K562 (cell line): ENCODE results near the gene ARSK. TPM values are rescaled to one million over a fixed set of nuclear protein-coding genes. Genes with fewer than 3 reads are reported as not detected.

Source experiments
- BCL6 ChIP-seq: fragments of 250-450 bp; sonication (Bioruptor Pico); IDR thresholded peaks from 2 replicates; pipeline ENCODE4 v1.4.0; 2020
- ETS2 ChIP-seq: IDR thresholded peaks from 2 replicates; pipeline ENCODE4 v1.6.1; 2016; ENCODE audit warnings: borderline replicate concordance, missing genetic modification characterization, mild to moderate bottlenecking, moderate library complexity, missing compliant biosample characterization; ENCODE audit not compliant: poor library complexity, severe bottlenecking
- GMEB1 ChIP-seq: fragments of 250-450 bp; sonication (Bioruptor Pico); IDR thresholded peaks from 2 replicates; pipeline ENCODE4 v1.4.0; 2020; ENCODE audit warnings: mild to moderate bottlenecking
- HDAC8 ChIP-seq: fragments of 450-650 bp; IDR thresholded peaks from 2 replicates; pipeline ENCODE4 v1.6.1; 2016; ENCODE audit warnings: mild to moderate bottlenecking, missing genetic modification characterization, moderate library complexity, missing compliant biosample characterization
- NBN ChIP-seq: fragments of 450-650 bp; IDR thresholded peaks from 2 replicates; pipeline ENCODE4 v1.6.1; 2016; ENCODE audit warnings: low read depth, mild to moderate bottlenecking
- POLR2AphosphoS5 ChIP-seq: IDR thresholded peaks from 2 replicates; pipeline ENCODE4 v1.6.1; 2011; ENCODE audit warnings: mild to moderate bottlenecking, low read depth, low read length, moderate library complexity; ENCODE audit not compliant: control insufficient read depth, insufficient read depth
- RFX7 ChIP-seq: fragments of 250-450 bp; sonication (Bioruptor Pico); IDR thresholded peaks from 2 replicates; pipeline ENCODE4 v1.5.1; 2021; ENCODE audit warnings: mild to moderate bottlenecking
- ZBTB7A ChIP-seq: IDR thresholded peaks from 2 replicates; pipeline ENCODE4 v1.6.1; 2011; ENCODE audit warnings: low read depth, mild to moderate bottlenecking, low read length, moderate library complexity, borderline replicate concordance; ENCODE audit not compliant: control insufficient read depth
- ZC3H11A ChIP-seq: IDR thresholded peaks from 2 replicates; pipeline ENCODE4 v1.6.1; 2012; ENCODE audit warnings: low read depth, low read length, improper control_type of control experiment
- polyA plus RNA-seq, 8 experiments: library from polyadenylated mRNA; depleted of rRNA in 4 of 8; stranded (reverse) in 5 of 8; unstranded in 3 of 8; fragments of >200 nt; fragmentation: Nextera tagmentation in 2 of 8; fragmentation: Illumina TruSeq in 1 of 8; extraction: Ambion mirVana in 2 of 8; extraction: Trizol in 1 of 8; gene quantifications; 2 replicates each; pipeline versions ENCODE4 v1.2.1 to v1.2.3, GENCODE V29; 2011 to 2014; ENCODE audit warnings: inconsistent platforms in 1 of 8, missing spikeins in 1 of 8
- total RNA-seq, 7 experiments: library from RNA; depleted of rRNA in 6 of 7; stranded (reverse); fragments of >200 nt in 6 of 7; fragmentation: Illumina TruSeq in 2 of 7; extraction: Trizol in 2 of 7; gene quantifications; 2 replicates each; pipeline versions ENCODE4 v1.2.1 to v1.2.3, GENCODE V29; 2011 to 2021; ENCODE audit warnings: low replicate concordance in 1 of 7
- TF ChIP-seq, protein P1 (sequence below), 2 experiments: fragments of 450-650 bp; formaldehyde crosslinking in 1 of 2; IDR thresholded peaks; 2 replicates each; pipeline versions ENCODE4 v1.4.0 to v1.6.1; 2014 to 2020; ENCODE audit warnings: mild to moderate bottlenecking in 2 of 2, borderline replicate concordance in 1 of 2, low read depth in 1 of 2
- TF ChIP-seq, protein P2 (sequence below): IDR thresholded peaks from 2 replicates; pipeline ENCODE4 v1.6.1; 2011; ENCODE audit not compliant: insufficient read length; ENCODE audit errors: extremely low read depth
- TF ChIP-seq, protein P3 (sequence below): fragments of 450-650 bp; IDR thresholded peaks from 2 replicates; pipeline ENCODE4 v1.6.1; 2016; ENCODE audit warnings: borderline replicate concordance

Gene ARSK
- total and polyA plus RNA-seq, 9 of the 15 experiments (the other 6 are each of a cell fraction or from before 2014, with no cell fraction given) = 2.7 to 9.4 (median 7.1) TPM

- TF ChIP-seq BCL6 (CRISPR knock-in tag) = no peak
- no peak for TF ChIP-seq ZC3H11A
- no peak for TF ChIP-seq RFX7 (CRISPR knock-in tag)
- TF ChIP-seq ETS2 (tag) = no peak
- TF ChIP-seq, protein P1, sequence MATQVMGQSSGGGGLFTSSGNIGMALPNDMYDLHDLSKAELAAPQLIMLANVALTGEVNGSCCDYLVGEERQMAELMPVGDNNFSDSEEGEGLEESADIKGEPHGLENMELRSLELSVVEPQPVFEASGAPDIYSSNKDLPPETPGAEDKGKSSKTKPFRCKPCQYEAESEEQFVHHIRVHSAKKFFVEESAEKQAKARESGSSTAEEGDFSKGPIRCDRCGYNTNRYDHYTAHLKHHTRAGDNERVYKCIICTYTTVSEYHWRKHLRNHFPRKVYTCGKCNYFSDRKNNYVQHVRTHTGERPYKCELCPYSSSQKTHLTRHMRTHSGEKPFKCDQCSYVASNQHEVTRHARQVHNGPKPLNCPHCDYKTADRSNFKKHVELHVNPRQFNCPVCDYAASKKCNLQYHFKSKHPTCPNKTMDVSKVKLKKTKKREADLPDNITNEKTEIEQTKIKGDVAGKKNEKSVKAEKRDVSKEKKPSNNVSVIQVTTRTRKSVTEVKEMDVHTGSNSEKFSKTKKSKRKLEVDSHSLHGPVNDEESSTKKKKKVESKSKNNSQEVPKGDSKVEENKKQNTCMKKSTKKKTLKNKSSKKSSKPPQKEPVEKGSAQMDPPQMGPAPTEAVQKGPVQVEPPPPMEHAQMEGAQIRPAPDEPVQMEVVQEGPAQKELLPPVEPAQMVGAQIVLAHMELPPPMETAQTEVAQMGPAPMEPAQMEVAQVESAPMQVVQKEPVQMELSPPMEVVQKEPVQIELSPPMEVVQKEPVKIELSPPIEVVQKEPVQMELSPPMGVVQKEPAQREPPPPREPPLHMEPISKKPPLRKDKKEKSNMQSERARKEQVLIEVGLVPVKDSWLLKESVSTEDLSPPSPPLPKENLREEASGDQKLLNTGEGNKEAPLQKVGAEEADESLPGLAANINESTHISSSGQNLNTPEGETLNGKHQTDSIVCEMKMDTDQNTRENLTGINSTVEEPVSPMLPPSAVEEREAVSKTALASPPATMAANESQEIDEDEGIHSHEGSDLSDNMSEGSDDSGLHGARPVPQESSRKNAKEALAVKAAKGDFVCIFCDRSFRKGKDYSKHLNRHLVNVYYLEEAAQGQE (IDR thresholded peaks at IDR 0.05; ENCODE audit: borderline replicate concordance) = no peak
- TF ChIP-seq, protein P1 (CRISPR knock-in tag; IDR thresholded peaks at IDR 0.05; ENCODE audit: low read depth) = no peak
- TF ChIP-seq GMEB1 (CRISPR knock-in tag) = no peak
- no peak for TF ChIP-seq HDAC8 (tag)
- TF ChIP-seq, protein P2, sequence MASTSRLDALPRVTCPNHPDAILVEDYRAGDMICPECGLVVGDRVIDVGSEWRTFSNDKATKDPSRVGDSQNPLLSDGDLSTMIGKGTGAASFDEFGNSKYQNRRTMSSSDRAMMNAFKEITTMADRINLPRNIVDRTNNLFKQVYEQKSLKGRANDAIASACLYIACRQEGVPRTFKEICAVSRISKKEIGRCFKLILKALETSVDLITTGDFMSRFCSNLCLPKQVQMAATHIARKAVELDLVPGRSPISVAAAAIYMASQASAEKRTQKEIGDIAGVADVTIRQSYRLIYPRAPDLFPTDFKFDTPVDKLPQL = peak; percentile 55
- TF ChIP-seq NBN = no peak
- TF ChIP-seq POLR2AphosphoS5 = peak; percentile 67
- TF ChIP-seq, protein P3, sequence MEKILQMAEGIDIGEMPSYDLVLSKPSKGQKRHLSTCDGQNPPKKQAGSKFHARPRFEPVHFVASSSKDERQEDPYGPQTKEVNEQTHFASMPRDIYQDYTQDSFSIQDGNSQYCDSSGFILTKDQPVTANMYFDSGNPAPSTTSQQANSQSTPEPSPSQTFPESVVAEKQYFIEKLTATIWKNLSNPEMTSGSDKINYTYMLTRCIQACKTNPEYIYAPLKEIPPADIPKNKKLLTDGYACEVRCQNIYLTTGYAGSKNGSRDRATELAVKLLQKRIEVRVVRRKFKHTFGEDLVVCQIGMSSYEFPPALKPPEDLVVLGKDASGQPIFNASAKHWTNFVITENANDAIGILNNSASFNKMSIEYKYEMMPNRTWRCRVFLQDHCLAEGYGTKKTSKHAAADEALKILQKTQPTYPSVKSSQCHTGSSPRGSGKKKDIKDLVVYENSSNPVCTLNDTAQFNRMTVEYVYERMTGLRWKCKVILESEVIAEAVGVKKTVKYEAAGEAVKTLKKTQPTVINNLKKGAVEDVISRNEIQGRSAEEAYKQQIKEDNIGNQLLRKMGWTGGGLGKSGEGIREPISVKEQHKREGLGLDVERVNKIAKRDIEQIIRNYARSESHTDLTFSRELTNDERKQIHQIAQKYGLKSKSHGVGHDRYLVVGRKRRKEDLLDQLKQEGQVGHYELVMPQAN = no peak
- TF ChIP-seq ZBTB7A = no peak
These were observed 77.2 kb downstream of the ARSK start (continued) for GRCh38 chr5:95631991-95632675.
